Measurements from ENCODE around the gene PTPRF.
A peak's percentile ranks its signal among the peaks of the same experiment; 100 is the strongest.

- no peak for TF ChIP-seq CTCF (IDR thresholded peaks at IDR 0.05; ENCODE audit: low read depth, low read length)
- peak; percentile 34; the same call in 1 of the 2 replicates for TF ChIP-seq EZH2phosphoT487 (IDR thresholded peaks at IDR 0.05; ENCODE audit: low read depth)
These were observed 20.8 kb upstream of the PTPRF start for GRCh38 chr1:43509740-43510375.

Measured in OCI-LY3 (cell line).